Breast epithelium (tissue), 4 donors: ENCODE data around the gene ENO3. TPM values are rescaled to one million over a fixed set of nuclear protein-coding genes. Genes with fewer than 3 reads are reported as not detected.

Experiments used
- DNase-seq, 2 donors: peaks; one replicate each; pipeline ENCODE4 v3.0.0-alpha.2; 2019; ENCODE audit warnings: low spot score in 2 of 2
- H3K27ac ChIP-seq, 2 donors: fragments of 200-600 bp; sonication (generic) in 1 of 2; one replicate each; pipeline ENCODE4 v1.5.1; 2016 to 2019; ENCODE audit warnings: mild to moderate bottlenecking in 1 of 2
- H3K27me3 ChIP-seq, 2 donors: fragments of 200-600 bp; sonication (generic) in 1 of 2; one replicate each; pipeline versions ENCODE4 v1.5.1 to v1.6.0; 2017 to 2019; ENCODE audit warnings: control low read depth in 1 of 2, mild to moderate bottlenecking in 1 of 2
- H3K36me3 ChIP-seq: fragments of 200-600 bp; one replicate; pipeline ENCODE4 v1.5.1; 2019
- H3K4me1 ChIP-seq, 2 donors: fragments of 200-600 bp; sonication (generic); one replicate each; pipeline ENCODE4 v1.5.1; 2016 to 2019; ENCODE audit warnings: control low read depth in 1 of 2
- H3K4me3 ChIP-seq, 3 donors: fragments of 200-600 bp; sonication (generic); 1 replicate in 2 of 3; 2 replicates in 1 of 3; pipeline ENCODE4 v1.5.1; 2016 to 2019; ENCODE audit warnings: mild to moderate bottlenecking in 3 of 3, moderate library complexity in 2 of 3
- H3K9me3 ChIP-seq, 2 donors: fragments of 200-600 bp; sonication (generic) in 1 of 2; one replicate each; pipeline ENCODE4 v1.5.1; 2016 to 2019; ENCODE audit warnings: control low read depth in 1 of 2
- POLR2A ChIP-seq: fragments of 450-650 bp; IDR thresholded peaks from one replicate; pipeline ENCODE4 v1.6.1; 2016; ENCODE audit warnings: antibody characterized with exemption, mild to moderate bottlenecking, moderate library complexity
- POLR2AphosphoS5 ChIP-seq, 3 donors: sonication (generic); formaldehyde crosslinking; IDR thresholded peaks; one replicate each; pipeline ENCODE4 v1.6.1; 2017; ENCODE audit warnings: antibody characterized with exemption in 3 of 3
- intact Hi-C: fragments of 100-400 bp; cut with DNase I; formaldehyde crosslinking; loops from one replicate; pipeline ENCODE4 v1.15.1; 2023; ENCODE audit warnings: low total_unique reads
- total RNA-seq, 3 donors: library from RNA; depleted of rRNA; stranded (reverse); fragments of >200 nt; gene quantifications; one replicate each; pipeline ENCODE4 v1.1.0, GENCODE V29; 2016
- TF ChIP-seq, protein P1 (sequence below), 3 donors: fragments of 450-650 bp; IDR thresholded peaks; one replicate each; pipeline ENCODE4 v1.5.1; 2016 to 2017; ENCODE audit warnings: antibody characterized with exemption in 3 of 3, mild to moderate bottlenecking in 3 of 3, moderate library complexity in 3 of 3

Gene ENO3
- total RNA-seq, 3 donors from 2014 or later: 1.6 to 4.6 (median 3.1) TPM

DNA sequence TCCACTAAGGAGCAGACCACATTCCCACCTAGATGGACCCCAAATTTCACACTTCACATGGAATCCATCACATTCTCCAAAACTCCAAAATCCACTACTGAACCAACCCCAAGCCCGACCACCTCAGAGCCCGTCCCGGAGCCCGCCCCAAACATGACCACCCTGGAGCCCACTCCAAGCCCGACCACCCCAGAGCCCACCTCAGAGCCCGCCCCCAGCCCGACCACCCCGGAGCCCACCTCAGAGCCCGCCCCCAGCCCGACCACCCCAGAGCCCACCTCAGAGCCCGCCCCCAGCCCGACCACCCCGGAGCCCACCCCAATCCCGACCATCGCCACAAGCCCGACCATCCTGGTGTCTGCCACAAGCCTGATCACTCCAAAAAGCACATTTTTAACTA lies 17.3 kb upstream of the ENO3 start:
- peak overlapping the region in 1 of 2 donors; percentile 16 for H3K27ac ChIP-seq
- intact Hi-C loops: no loop called here
- H3K4me3 ChIP-seq: no peak overlapping the region

DNA sequence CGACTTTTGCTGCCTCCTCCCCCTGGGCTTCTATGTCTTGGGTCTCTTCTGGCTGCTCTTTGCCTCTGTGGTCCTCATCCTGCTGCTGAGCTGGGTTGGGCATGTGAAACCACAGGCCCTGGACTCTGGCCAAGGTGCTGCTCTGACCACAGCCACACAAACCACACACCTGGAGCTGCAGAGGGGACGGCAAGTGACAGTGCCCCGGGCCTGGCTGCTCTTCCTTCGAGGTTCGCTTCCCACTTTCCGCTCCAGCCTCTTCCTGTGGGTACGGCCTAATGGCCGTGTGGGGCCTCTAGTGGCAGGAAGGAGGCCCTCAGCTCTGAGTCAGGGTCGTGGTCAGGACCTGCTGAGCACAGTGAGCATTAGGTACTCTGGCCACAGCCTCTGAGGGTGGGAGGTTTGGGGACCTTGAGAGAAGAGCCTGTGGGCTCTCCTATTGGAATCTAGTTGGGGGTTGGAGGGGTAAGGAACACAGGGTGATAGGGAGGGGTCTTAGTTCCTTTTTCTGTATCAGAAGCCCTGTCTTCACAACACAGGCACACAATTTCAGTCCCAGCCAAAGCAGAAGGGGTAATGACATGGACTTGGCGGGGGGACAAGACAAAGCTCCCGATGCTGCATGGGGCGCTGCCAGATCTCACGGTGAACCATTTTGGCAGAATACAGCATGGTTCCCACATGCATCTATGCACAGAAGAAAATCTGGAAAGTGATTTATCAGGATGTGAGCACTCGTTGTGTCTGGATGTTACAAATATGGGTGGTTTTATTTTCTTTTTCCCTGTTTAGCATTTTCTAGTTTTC lies 16.5 kb upstream of the ENO3 start:
- Histone ChIP-seq H3K9me3 (no peaks in the 10 kb centered on the region), H3K27ac (peak overlapping the region; percentile 16 to 45), H3K4me1 (peaks cover 10 to 22% of the 10 kb centered on the region in 2 donors), H3K27me3 (no peaks in the 10 kb centered on the region), H3K4me3 (peak overlapping the region in 1 of 3 donors; percentile 43), H3K36me3 (no peaks in the 10 kb centered on the region)
- no peak for TF ChIP-seq POLR2AphosphoS5 (IDR thresholded peaks at IDR 0.05)
- TF ChIP-seq POLR2A: no peak
- intact Hi-C loops: no loop called here
- DNase-seq: peak; percentile 48 to 69

More for the DNA sequence above, 17.3 kb upstream of the ENO3 start:
- H3K36me3 ChIP-seq: no peaks in the 10 kb centered on the region
- H3K4me1 ChIP-seq: peaks cover 4 to 15% of the 10 kb centered on the region in 2 donors
- no peaks in the 10 kb centered on the region for H3K27me3 ChIP-seq
- no peaks in the 10 kb centered on the region for H3K9me3 ChIP-seq
- no peak for DNase-seq
- TF ChIP-seq, protein P1, sequence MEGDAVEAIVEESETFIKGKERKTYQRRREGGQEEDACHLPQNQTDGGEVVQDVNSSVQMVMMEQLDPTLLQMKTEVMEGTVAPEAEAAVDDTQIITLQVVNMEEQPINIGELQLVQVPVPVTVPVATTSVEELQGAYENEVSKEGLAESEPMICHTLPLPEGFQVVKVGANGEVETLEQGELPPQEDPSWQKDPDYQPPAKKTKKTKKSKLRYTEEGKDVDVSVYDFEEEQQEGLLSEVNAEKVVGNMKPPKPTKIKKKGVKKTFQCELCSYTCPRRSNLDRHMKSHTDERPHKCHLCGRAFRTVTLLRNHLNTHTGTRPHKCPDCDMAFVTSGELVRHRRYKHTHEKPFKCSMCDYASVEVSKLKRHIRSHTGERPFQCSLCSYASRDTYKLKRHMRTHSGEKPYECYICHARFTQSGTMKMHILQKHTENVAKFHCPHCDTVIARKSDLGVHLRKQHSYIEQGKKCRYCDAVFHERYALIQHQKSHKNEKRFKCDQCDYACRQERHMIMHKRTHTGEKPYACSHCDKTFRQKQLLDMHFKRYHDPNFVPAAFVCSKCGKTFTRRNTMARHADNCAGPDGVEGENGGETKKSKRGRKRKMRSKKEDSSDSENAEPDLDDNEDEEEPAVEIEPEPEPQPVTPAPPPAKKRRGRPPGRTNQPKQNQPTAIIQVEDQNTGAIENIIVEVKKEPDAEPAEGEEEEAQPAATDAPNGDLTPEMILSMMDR (IDR thresholded peaks at IDR 0.05): no peak

- Histone ChIP-seq H3K9me3 (no peaks in the 10 kb centered on the region), H3K4me1 (peaks cover 10 to 23% of the 10 kb centered on the region in 2 donors), H3K36me3 (no peaks in the 10 kb centered on the region), H3K4me3 (no peak overlapping the region), H3K27ac (no peak overlapping the region), H3K27me3 (no peaks in the 10 kb centered on the region)
- no peak for TF ChIP-seq POLR2AphosphoS5 (IDR thresholded peaks at IDR 0.05)
- no peak for TF ChIP-seq POLR2A
- TF ChIP-seq, protein P1 (IDR thresholded peaks at IDR 0.05): no peak
- intact Hi-C loops: no loop called here
- DNase-seq: no peak
Observed at GRCh38 chr17:4935650-4936049, 15.3 kb upstream of the ENO3 start.

- no peak for DNase-seq
- Histone ChIP-seq H3K27me3 (no peaks in the 10 kb centered on the region), H3K36me3 (no peaks in the 10 kb centered on the region), H3K9me3 (no peaks in the 10 kb centered on the region), H3K4me3 (no peak overlapping the region), H3K27ac (no peak overlapping the region), H3K4me1 (peaks cover 17 to 29% of the 10 kb centered on the region in 2 donors)
- intact Hi-C loops: no loop called here
- TF ChIP-seq, protein P1 (IDR thresholded peaks at IDR 0.05): no peak
Observed at GRCh38 chr17:4936436-4936835, 14.5 kb upstream of the ENO3 start.

DNA sequence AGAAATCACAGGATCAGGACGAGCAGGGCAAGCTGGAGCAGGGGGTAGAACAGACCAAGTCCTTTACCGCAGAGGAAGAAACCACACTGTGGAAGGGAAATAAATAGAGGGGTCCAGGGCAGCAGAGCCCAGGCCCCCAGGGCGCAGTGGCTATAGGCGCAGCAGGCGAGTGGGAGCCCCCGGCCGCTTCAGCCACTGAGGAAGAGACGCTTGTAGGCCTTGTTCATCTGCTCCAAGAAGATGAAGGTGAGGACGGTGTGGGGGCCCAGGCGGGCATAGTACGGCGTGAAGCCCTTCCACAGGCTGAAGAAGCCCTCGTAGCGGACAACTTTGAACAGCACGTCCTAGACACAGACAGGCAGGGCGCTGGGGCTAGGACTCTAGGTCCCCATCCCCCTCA lies 13.4 kb upstream of the ENO3 start:
- Histone ChIP-seq H3K27me3 (no peaks in the 10 kb centered on the region), H3K4me3 (no peak overlapping the region), H3K36me3 (no peaks in the 10 kb centered on the region), H3K27ac (no peak overlapping the region), H3K4me1 (peaks cover 17 to 32% of the 10 kb centered on the region in 2 donors), H3K9me3 (no peaks in the 10 kb centered on the region)
- no peak for DNase-seq
- TF ChIP-seq POLR2AphosphoS5 (IDR thresholded peaks at IDR 0.05) (no peak), POLR2A (no peak)
- TF ChIP-seq, protein P1 (IDR thresholded peaks at IDR 0.05): no peak
- intact Hi-C loops: no loop called here
